ENCODE results near the gene HGD.

- TF ChIP-seq, protein P1, sequence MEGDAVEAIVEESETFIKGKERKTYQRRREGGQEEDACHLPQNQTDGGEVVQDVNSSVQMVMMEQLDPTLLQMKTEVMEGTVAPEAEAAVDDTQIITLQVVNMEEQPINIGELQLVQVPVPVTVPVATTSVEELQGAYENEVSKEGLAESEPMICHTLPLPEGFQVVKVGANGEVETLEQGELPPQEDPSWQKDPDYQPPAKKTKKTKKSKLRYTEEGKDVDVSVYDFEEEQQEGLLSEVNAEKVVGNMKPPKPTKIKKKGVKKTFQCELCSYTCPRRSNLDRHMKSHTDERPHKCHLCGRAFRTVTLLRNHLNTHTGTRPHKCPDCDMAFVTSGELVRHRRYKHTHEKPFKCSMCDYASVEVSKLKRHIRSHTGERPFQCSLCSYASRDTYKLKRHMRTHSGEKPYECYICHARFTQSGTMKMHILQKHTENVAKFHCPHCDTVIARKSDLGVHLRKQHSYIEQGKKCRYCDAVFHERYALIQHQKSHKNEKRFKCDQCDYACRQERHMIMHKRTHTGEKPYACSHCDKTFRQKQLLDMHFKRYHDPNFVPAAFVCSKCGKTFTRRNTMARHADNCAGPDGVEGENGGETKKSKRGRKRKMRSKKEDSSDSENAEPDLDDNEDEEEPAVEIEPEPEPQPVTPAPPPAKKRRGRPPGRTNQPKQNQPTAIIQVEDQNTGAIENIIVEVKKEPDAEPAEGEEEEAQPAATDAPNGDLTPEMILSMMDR (conservative IDR thresholded peaks at IDR 0.05; ENCODE audit: low read length): no peak
- no peak for TF ChIP-seq EZH2phosphoT487 (IDR thresholded peaks at IDR 0.05; ENCODE audit: borderline replicate concordance, low read depth, low read length)
Observed at GRCh38 chr3:120680193-120680894, 1.7 kb downstream of the HGD start.
